ENCODE measurements around the gene HES1. TPM values are rescaled to one million over a fixed set of nuclear protein-coding genes. Genes with fewer than 3 reads are reported as not detected.

The HES1 gene
- total RNA-seq, 1 donor: 22.9 TPM

- no peaks in the 10 kb centered on the region for H3K9me3 ChIP-seq (ENCODE audit: low read depth, low read length)
- H3K4me1 ChIP-seq (ENCODE audit: insufficient read depth, low read length): no peaks in the 10 kb centered on the region
- H3K27me3 ChIP-seq (ENCODE audit: insufficient read depth, low read length): peaks cover 6% of the 10 kb centered on the region
- no peak overlapping the region for H3K4me3 ChIP-seq (ENCODE audit: low read length)
Measured at GRCh38 chr3:194161131-194162045, 25.4 kb downstream of the HES1 start.

GRCh38 chr3:194162070-194162678, 26.2 kb downstream of the HES1 start:
- H3K4me1 ChIP-seq (ENCODE audit: insufficient read depth, low read length): no peaks in the 10 kb centered on the region
- peaks cover 6% of the 10 kb centered on the region for H3K27me3 ChIP-seq (ENCODE audit: insufficient read depth, low read length)
- H3K9me3 ChIP-seq (ENCODE audit: low read depth, low read length): no peaks in the 10 kb centered on the region
- no peak overlapping the region for H3K4me3 ChIP-seq (ENCODE audit: low read length)

GRCh38 chr3:194162817-194163584, 27.1 kb downstream of the HES1 start:
- no peak overlapping the region for H3K4me3 ChIP-seq (ENCODE audit: low read length)
- H3K27me3 ChIP-seq (ENCODE audit: insufficient read depth, low read length): peaks cover 6% of the 10 kb centered on the region
- H3K4me1 ChIP-seq (ENCODE audit: insufficient read depth, low read length): peaks cover 5% of the 10 kb centered on the region
- H3K9me3 ChIP-seq (ENCODE audit: low read depth, low read length): no peaks in the 10 kb centered on the region

- peaks cover 12% of the 10 kb centered on the region for H3K4me1 ChIP-seq (ENCODE audit: insufficient read depth, low read length)
- H3K4me3 ChIP-seq (ENCODE audit: low read length): no peak overlapping the region
- no peaks in the 10 kb centered on the region for H3K9me3 ChIP-seq (ENCODE audit: low read depth, low read length)
- H3K27me3 ChIP-seq (ENCODE audit: insufficient read depth, low read length): peaks cover 10% of the 10 kb centered on the region
Measured at GRCh38 chr3:194163697-194164096, 27.7 kb downstream of the HES1 start.

GRCh38 chr3:194164861-194165260, 28.9 kb downstream of the HES1 start:
- Histone ChIP-seq H3K27me3 (ENCODE audit: insufficient read depth, low read length) (peaks cover 12% of the 10 kb centered on the region), H3K4me1 (ENCODE audit: insufficient read depth, low read length) (peaks cover 15% of the 10 kb centered on the region), H3K9me3 (ENCODE audit: low read depth, low read length) (no peaks in the 10 kb centered on the region), H3K4me3 (ENCODE audit: low read length) (no peak overlapping the region)

GRCh38 chr3:194165271-194166018, 29.5 kb downstream of the HES1 start:
- Histone ChIP-seq H3K9me3 (ENCODE audit: low read depth, low read length) (no peaks in the 10 kb centered on the region), H3K27me3 (ENCODE audit: insufficient read depth, low read length) (peaks cover 12% of the 10 kb centered on the region), H3K4me3 (ENCODE audit: low read length) (no peak overlapping the region), H3K4me1 (ENCODE audit: insufficient read depth, low read length) (peaks cover 15% of the 10 kb centered on the region)

GRCh38 chr3:194166682-194167479, 30.9 kb downstream of the HES1 start:
- H3K27me3 ChIP-seq (ENCODE audit: insufficient read depth, low read length): peaks cover 12% of the 10 kb centered on the region
- H3K4me1 ChIP-seq (ENCODE audit: insufficient read depth, low read length): peaks cover 15% of the 10 kb centered on the region
- H3K4me3 ChIP-seq (ENCODE audit: low read length): no peak overlapping the region
- H3K9me3 ChIP-seq (ENCODE audit: low read depth, low read length): no peaks in the 10 kb centered on the region

- Histone ChIP-seq H3K4me3 (ENCODE audit: low read length) (no peak overlapping the region), H3K4me1 (ENCODE audit: insufficient read depth, low read length) (peaks cover 15% of the 10 kb centered on the region), H3K9me3 (ENCODE audit: low read depth, low read length) (no peaks in the 10 kb centered on the region), H3K27me3 (ENCODE audit: insufficient read depth, low read length) (peaks cover 12% of the 10 kb centered on the region)
Measured at GRCh38 chr3:194167480-194168282, 31.7 kb downstream of the HES1 start.

GRCh38 chr3:194168994-194169393, 33.0 kb downstream of the HES1 start:
- H3K9me3 ChIP-seq (ENCODE audit: low read depth, low read length): no peaks in the 10 kb centered on the region
- peaks cover 15% of the 10 kb centered on the region for H3K4me1 ChIP-seq (ENCODE audit: insufficient read depth, low read length)
- H3K27me3 ChIP-seq (ENCODE audit: insufficient read depth, low read length): peaks cover 12% of the 10 kb centered on the region
- H3K4me3 ChIP-seq (ENCODE audit: low read length): no peak overlapping the region

GRCh38 chr3:194169595-194169994, 33.6 kb downstream of the HES1 start:
- H3K9me3 ChIP-seq (ENCODE audit: low read depth, low read length): no peaks in the 10 kb centered on the region
- no peak overlapping the region for H3K4me3 ChIP-seq (ENCODE audit: low read length)
- H3K27me3 ChIP-seq (ENCODE audit: insufficient read depth, low read length): peaks cover 7% of the 10 kb centered on the region
- peaks cover 15% of the 10 kb centered on the region for H3K4me1 ChIP-seq (ENCODE audit: insufficient read depth, low read length)

GRCh38 chr3:194170793-194171192, 34.8 kb downstream of the HES1 start:
- H3K27me3 ChIP-seq (ENCODE audit: insufficient read depth, low read length): peaks cover 6% of the 10 kb centered on the region
- H3K4me1 ChIP-seq (ENCODE audit: insufficient read depth, low read length): peaks cover 15% of the 10 kb centered on the region
- H3K9me3 ChIP-seq (ENCODE audit: low read depth, low read length): no peaks in the 10 kb centered on the region
- H3K4me3 ChIP-seq (ENCODE audit: low read length): no peak overlapping the region

GRCh38 chr3:194174406-194174805, 38.5 kb downstream of the HES1 start:
- no peak overlapping the region for H3K4me3 ChIP-seq (ENCODE audit: low read length)
- H3K27me3 ChIP-seq (ENCODE audit: insufficient read depth, low read length): peaks cover 2% of the 10 kb centered on the region
- no peaks in the 10 kb centered on the region for H3K4me1 ChIP-seq (ENCODE audit: insufficient read depth, low read length)
- no peaks in the 10 kb centered on the region for H3K9me3 ChIP-seq (ENCODE audit: low read depth, low read length)

GRCh38 chr3:194174980-194175379, 39.0 kb downstream of the HES1 start:
- no peaks in the 10 kb centered on the region for H3K4me1 ChIP-seq (ENCODE audit: insufficient read depth, low read length)
- H3K4me3 ChIP-seq (ENCODE audit: low read length): no peak overlapping the region
- H3K9me3 ChIP-seq (ENCODE audit: low read depth, low read length): no peaks in the 10 kb centered on the region
- peaks cover 2% of the 10 kb centered on the region for H3K27me3 ChIP-seq (ENCODE audit: insufficient read depth, low read length)

Data from mononuclear cell (primary cell).